ENCODE measurements around the gene CIDEB. TPM values are rescaled to one million over a fixed set of nuclear protein-coding genes. Genes with fewer than 3 reads are reported as not detected.
A peak's percentile ranks its signal among the peaks of the same experiment; 100 is the strongest.

Gene CIDEB
- total and polyA plus RNA-seq, 2 of the 8 experiments (the other 6 are each of a cell fraction or from before 2014, with no cell fraction given) = 0.11 TPM; not detected in 1

- peak within 1 kb of the TSS; percentile 58 to 100 for H3K4me2 ChIP-seq (ENCODE audit: insufficient read depth in 1 of 2, low read depth in 2 of 2, low read length in 2 of 2)
- H3K23me2 ChIP-seq (ENCODE audit: low read depth, low read length) = peaks cover 14% of the 10 kb centered on the region; the same call in 1 of the 2 replicates
- H3K9ac ChIP-seq (replicated peaks in 1 of 4; ENCODE audit: extremely low read depth in 1 of 4, low read depth in 3 of 4, low read length in 3 of 4) = no peak within 1 kb of the TSS; a peak in 1 of 7 replicates
- no peak within 1 kb of the TSS for H2BK12ac ChIP-seq (ENCODE audit: low read depth, low read length)
- H3K27me3 ChIP-seq (replicated peaks in 1 of 4; ENCODE audit: control insufficient read depth in 3 of 4, extremely low read depth in 1 of 4, insufficient read depth in 3 of 4, low read length in 3 of 4) = peaks cover 53 to 74% (median 72%) of the 10 kb centered on the region in 4 experiments
- H2BK15ac ChIP-seq (ENCODE audit: low read length) = no peak within 1 kb of the TSS
- peak within 1 kb of the TSS; percentile 70 for H2AFZ ChIP-seq (ENCODE audit: low read length)
- H3K4me3 ChIP-seq (ENCODE audit: extremely low read depth in 1 of 4, insufficient read depth in 2 of 4, low read depth in 3 of 4, low read length in 4 of 4) = peak within 1 kb of the TSS; percentile 43 to 72 (median 57)
- peaks cover 0 to 11% (median 3%) of the 10 kb centered on the region in 4 experiments; a peak in 5 of 7 replicates for H3K4me1 ChIP-seq (replicated peaks in 1 of 4; ENCODE audit: control insufficient read depth in 3 of 4, insufficient read depth in 4 of 4, low read length in 3 of 4)
- no peaks in the 10 kb centered on the region for H3K79me1 ChIP-seq (ENCODE audit: low read depth, low read length)
- no peak within 1 kb of the TSS for H3K14ac ChIP-seq (ENCODE audit: insufficient read length)
- no peak within 1 kb of the TSS for H2BK120ac ChIP-seq (replicated peaks; ENCODE audit: low read depth, low read length)
- no peaks in the 10 kb centered on the region for H3K79me2 ChIP-seq (ENCODE audit: control insufficient read depth in 1 of 2, insufficient read depth in 2 of 2, low read length in 2 of 2)
- no peak within 1 kb of the TSS; the same call in 1 of the 2 replicates for H4K8ac ChIP-seq (ENCODE audit: extremely low read depth, insufficient read depth, low read length)
- H3K9me3 ChIP-seq (ENCODE audit: insufficient read depth in 2 of 2, low read depth in 1 of 2, low read length in 1 of 2) = no peaks in the 10 kb centered on the region
- 5% methylated on average over 44 of the region's 51 CpGs; no CpG with 5 or more reads in 1 of the 2 experiments for WGBS, 2 experiments (ENCODE audit: extremely low coverage in 1 of 2, insufficient coverage in 1 of 2, insufficient read length in 1 of 2, insufficient replicate concordance in 2 of 2, low coverage in 1 of 2, low lambda C conversion rate in 2 of 2, missing lambda C conversion rate in 1 of 2)
- H3K56ac ChIP-seq (replicated peaks; ENCODE audit: insufficient read length, low read depth, low read length) = no peak within 1 kb of the TSS
- H3K23ac ChIP-seq (ENCODE audit: insufficient read length) = no peak within 1 kb of the TSS
- H2AK5ac ChIP-seq (ENCODE audit: low read depth, low read length) = no peak within 1 kb of the TSS
- H2BK5ac ChIP-seq (ENCODE audit: low read depth, low read length) = no peak within 1 kb of the TSS
- CTCF ChIA-PET (ENCODE audit: partially characterized antibody) = interaction anchor here (0.7 to 27.8 kb wide), 15 partner anchors 8 to 305 kb away, joined by 3 to 664 read pairs (median 4); partner anchors contain the start of genes CBLN3, KHNYN, LTB4R2 and NFATC4
- POLR2A ChIA-PET (ENCODE audit: partially characterized antibody) = interaction anchor here (0.6 to 1.7 kb wide), 7 partner anchors 12 to 133 kb away, joined by 3 to 5 read pairs (median 3); partner anchors contain the start of gene RABGGTA
- no peak within 1 kb of the TSS for H3K27ac ChIP-seq (ENCODE audit: low read depth, low read length)
- H2BK20ac ChIP-seq (ENCODE audit: low read length) = no peak within 1 kb of the TSS
- peak in 1 of 2 experiments; percentile 77 for DNase-seq (ENCODE audit: low read depth in 1 of 2, low spot score in 2 of 2)
- peaks cover 0 to 2% of the 10 kb centered on the region in 2 experiments for H4K20me1 ChIP-seq (replicated peaks in 1 of 2; ENCODE audit: control insufficient read depth in 1 of 2, insufficient read depth in 2 of 2, low read length in 2 of 2)
- FAIRE-seq = peak; percentile 50
- no peak within 1 kb of the TSS for H4K5ac ChIP-seq (ENCODE audit: insufficient read length, low read depth, low read length)
- no peak within 1 kb of the TSS for H3K4ac ChIP-seq (replicated peaks; ENCODE audit: insufficient read length, low read depth, low read length)
- no peak within 1 kb of the TSS for H4K91ac ChIP-seq (replicated peaks; ENCODE audit: insufficient read length, low read length)
- no peaks in the 10 kb centered on the region for H3K36me3 ChIP-seq (ENCODE audit: control insufficient read depth in 2 of 4, insufficient read depth in 4 of 4, low read length in 3 of 4)
- no peak within 1 kb of the TSS for H3K18ac ChIP-seq (ENCODE audit: extremely low read depth, low read length)
- TF ChIP-seq USF2 (IDR thresholded peaks at IDR 0.05; ENCODE audit: low read length) = no peak
- TF ChIP-seq CEBPB (IDR thresholded peaks at IDR 0.05; ENCODE audit: low read depth, low read length) = no peak
- no peak for TF ChIP-seq SIRT6 (IDR thresholded peaks at IDR 0.05; ENCODE audit: low read length)
- TF ChIP-seq RBBP5 (IDR thresholded peaks at IDR 0.05; ENCODE audit: borderline replicate concordance, low read depth, low read length) = no peak
- no peak for TF ChIP-seq SP2 (IDR thresholded peaks at IDR 0.05; ENCODE audit: low read length)
- TF ChIP-seq RXRA (IDR thresholded peaks at IDR 0.05; ENCODE audit: insufficient read depth, low read depth, low read length) = 0 out of 2 replicates have a peak, but pooled peaks have one; percentile 19
- TF ChIP-seq BCL11A (IDR thresholded peaks at IDR 0.05; ENCODE audit: low read depth in 2 of 2, low read length in 2 of 2) = no peak
- TF ChIP-seq ASH2L (IDR thresholded peaks at IDR 0.05; ENCODE audit: low read length) = peak; percentile 55
- TF ChIP-seq GABPA (IDR thresholded peaks at IDR 0.05; ENCODE audit: borderline replicate concordance, insufficient read depth, low read length) = no peak
- peak; percentile 83 for TF ChIP-seq EZH2 (IDR thresholded peaks at IDR 0.05; ENCODE audit: low read depth, low read length, severe bottlenecking)
These were observed 31.7 kb upstream of the CIDEB start, which contains the start of gene RIPK3 for GRCh38 chr14:24339284-24340151. RIPK3 (minus strand) TSS chr14:24339991; CDS start chr14:24339826, 165 bp downstream.
